ENCODE data around the gene INSRR. TPM values are rescaled to one million over a fixed set of nuclear protein-coding genes. Genes with fewer than 3 reads are reported as not detected.

Gene INSRR
- total and polyA plus RNA-seq, 9 of the 15 experiments (the other 6 are each of a cell fraction or from before 2014, with no cell fraction given) = 0.03 to 0.18 (median 0.06) TPM; not detected in 3

GRCh38 chr1:156858959-156859522, at the start of gene INSRR (continued):
- TF ChIP-seq E2F4 (CRISPR knock-in tag; IDR thresholded peaks at IDR 0.05; ENCODE audit: low read depth) = no peak
- TF ChIP-seq PCBP1 (IDR thresholded peaks at IDR 0.05; ENCODE audit: low read depth, low read length, poor library complexity, severe bottlenecking) = peak; percentile 56
- no peak for TF ChIP-seq ZNF143 (CRISPR knock-in tag; IDR thresholded peaks at IDR 0.05)
- TF ChIP-seq ID3 (CRISPR knock-in tag; IDR thresholded peaks at IDR 0.05) = no peak
- no peak for TF ChIP-seq ID3 (tag; IDR thresholded peaks at IDR 0.05)
- TF ChIP-seq ZFX (CRISPR knock-in tag; IDR thresholded peaks at IDR 0.05) = no peak
- TF ChIP-seq NR2F6 (CRISPR knock-in tag; IDR thresholded peaks at IDR 0.05) = no peak
- TF ChIP-seq WHSC1 (IDR thresholded peaks at IDR 0.05; ENCODE audit: low read length) = no peak
- TF ChIP-seq ZNF140 (CRISPR knock-in tag; IDR thresholded peaks at IDR 0.05) = no peak
- TF ChIP-seq ZNF512 (tag; IDR thresholded peaks at IDR 0.05) = no peak
- 0 out of 4 replicates have a peak, but pooled peaks of 1 of the 2 experiments have one; percentile 9 for TF ChIP-seq SRF (CRISPR knock-in tag; IDR thresholded peaks at IDR 0.05)
- TF ChIP-seq SNIP1 (IDR thresholded peaks at IDR 0.05; ENCODE audit: low read depth) = no peak
- TF ChIP-seq C11orf30 (IDR thresholded peaks at IDR 0.05; ENCODE audit: low read depth) = no peak
- TF ChIP-seq FOXK2 (conservative IDR thresholded peaks at IDR 0.05 in 1 of 2, IDR thresholded peaks at IDR 0.05 in 1 of 2; ENCODE audit: low read depth in 2 of 2) = 0 out of 4 replicates have a peak, but pooled peaks of 1 of the 2 experiments have one; percentile 6
- TF ChIP-seq CHD1 (IDR thresholded peaks at IDR 0.05; ENCODE audit: low read length) = peak; percentile 55
- no peak for TF ChIP-seq BMI1 (IDR thresholded peaks at IDR 0.05; ENCODE audit: low read length)
- TF ChIP-seq ZBTB17 (CRISPR knock-in tag; IDR thresholded peaks at IDR 0.05) = no peak
- TF ChIP-seq KDM4B (IDR thresholded peaks at IDR 0.05; ENCODE audit: borderline replicate concordance in 2 of 2, low read depth in 1 of 2) = no peak
- TF ChIP-seq TEAD4 (IDR thresholded peaks at IDR 0.05; ENCODE audit: low read length) = no peak
- no peak for TF ChIP-seq TEAD4 (CRISPR knock-in tag; IDR thresholded peaks at IDR 0.05; ENCODE audit: borderline replicate concordance)
- TF ChIP-seq SOX6 (IDR thresholded peaks at IDR 0.05) = no peak
- TF ChIP-seq NFIX (CRISPR knock-in tag; IDR thresholded peaks at IDR 0.05; ENCODE audit: low read depth) = no peak

Data from K562 (cell line).